PC-9 (cell line): ENCODE measurements around the gene AK9.

ENCODE experiments used
- CTCF ChIP-seq: fragments of 200-600 bp; sonication (generic); conservative IDR thresholded peaks from 2 replicates; pipeline ENCODE4 v1.6.1; 2017; ENCODE audit warnings: mixed run types, antibody characterized with exemption, mild to moderate bottlenecking, moderate library complexity
- EZH2 ChIP-seq: fragments of 200-600 bp; sonication (generic); IDR thresholded peaks from 2 replicates; pipeline ENCODE4 v1.8.0; 2017; ENCODE audit warnings: antibody characterized with exemption, low read depth

DNA sequence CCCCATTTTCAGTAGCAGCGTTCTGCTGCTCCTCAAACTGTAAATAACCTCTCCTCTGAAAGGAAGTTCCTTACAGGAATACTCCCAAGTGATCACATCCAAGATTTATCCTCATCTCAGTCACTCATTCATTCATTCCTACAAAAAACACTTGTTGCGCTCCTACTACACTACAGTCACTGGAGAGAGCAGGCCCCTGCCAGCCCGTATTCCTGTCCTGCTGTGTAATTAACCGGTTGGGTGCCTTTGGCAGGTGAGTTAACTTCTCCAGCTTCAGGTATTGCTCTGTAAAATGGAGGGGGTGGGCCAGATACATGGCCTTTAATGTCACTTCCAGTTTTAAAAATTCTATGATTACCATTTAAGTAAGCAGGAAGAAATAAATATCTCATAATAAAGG, 192.9 kb downstream of the AK9 start:
- no peak for TF ChIP-seq CTCF
- no peak for TF ChIP-seq EZH2
